Nucleus accumbens (tissue), 56 donors: ENCODE data around the gene MICAL2.

ENCODE experiments used
- DNase-seq, 56 donors: peaks; one replicate each; lab custom pipeline; 2025; lab: John Stamatoyannopoulos, UW

Gene MICAL2

DNA sequence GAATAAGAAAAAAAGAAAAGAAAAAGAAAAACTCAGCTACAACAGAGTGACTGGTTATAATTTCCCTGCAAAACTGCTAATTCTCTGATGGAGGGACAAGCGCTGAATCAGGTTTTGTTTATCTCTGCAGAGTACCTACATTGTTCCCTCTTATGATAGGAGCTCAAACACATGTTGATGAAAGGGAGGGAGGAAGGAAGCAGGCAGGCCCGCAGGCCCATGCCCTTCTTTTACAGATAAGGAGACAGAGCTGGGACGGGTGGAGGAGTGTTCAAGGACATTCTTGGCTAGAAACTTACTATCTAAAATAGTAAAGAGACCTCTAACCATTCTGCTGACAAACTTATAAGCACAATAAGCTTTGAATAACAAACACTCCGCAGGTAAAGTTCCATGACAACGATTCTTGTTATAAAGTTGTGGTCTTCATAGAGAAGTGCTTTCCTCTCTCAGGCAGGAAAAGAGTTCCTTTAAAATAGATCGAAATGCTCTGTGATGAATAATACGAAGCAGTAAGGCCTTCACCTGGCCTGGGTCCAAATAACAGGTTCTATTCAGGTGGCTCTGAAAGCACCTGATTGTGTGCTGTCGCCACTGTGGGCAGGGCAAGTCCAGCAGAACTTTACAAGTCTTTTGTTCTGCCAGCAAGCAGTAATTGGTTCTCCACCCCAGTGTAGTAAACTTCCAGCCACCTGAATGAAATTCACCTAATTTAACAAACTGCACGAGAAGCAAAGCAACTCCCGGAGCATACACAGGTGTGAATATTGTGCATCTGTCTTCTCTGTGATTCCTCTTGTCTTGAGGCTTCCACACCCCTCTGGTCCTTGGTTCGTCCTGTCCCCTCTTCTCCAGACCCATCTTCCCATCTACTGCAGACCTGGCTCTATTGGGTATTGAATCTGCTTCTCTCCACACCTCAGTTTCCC lies 15.3 kb upstream of the MICAL2 start:
- no peak for DNase-seq

DNA sequence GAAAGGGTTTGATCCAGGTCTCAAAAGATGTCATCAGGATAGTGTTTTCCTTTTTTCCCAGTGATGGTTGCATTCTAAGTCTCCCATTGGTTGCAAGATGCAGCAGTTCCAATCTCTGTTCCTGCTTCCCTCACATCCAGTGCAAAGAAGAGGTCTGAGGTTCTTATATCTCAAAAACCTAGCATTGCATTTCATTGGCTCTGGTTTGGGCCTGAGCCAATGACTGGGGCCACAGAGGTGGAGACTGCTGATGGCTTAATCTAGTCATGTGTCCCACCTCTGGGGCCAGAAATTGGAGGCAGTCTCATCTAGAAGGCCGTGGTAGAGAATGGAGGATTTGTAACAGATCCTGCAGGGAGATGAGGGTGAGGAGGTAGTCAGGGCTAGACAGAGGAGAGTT lies 13.2 kb upstream of the MICAL2 start:
- DNase-seq, result no peak

DNA sequence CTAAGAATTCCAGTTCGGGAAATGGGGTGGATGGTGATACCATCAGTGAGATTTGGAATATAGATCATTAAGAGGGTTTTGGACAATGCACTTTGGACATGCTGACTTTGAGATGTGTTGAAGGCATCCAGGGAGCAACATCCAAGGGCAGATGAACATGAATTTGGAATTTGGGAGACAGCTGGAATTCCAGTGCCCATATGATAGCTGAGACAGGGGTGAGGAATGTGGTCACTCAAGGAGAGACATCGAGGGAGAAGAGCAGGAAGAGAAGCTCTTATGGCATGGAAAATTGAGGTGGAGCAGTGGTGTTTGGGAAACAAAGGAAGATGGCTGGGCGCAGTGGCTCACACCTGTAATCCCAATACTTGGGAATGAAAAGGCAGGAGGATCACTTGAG lies 11.8 kb upstream of the MICAL2 start:
- DNase-seq, result no peak

DNA sequence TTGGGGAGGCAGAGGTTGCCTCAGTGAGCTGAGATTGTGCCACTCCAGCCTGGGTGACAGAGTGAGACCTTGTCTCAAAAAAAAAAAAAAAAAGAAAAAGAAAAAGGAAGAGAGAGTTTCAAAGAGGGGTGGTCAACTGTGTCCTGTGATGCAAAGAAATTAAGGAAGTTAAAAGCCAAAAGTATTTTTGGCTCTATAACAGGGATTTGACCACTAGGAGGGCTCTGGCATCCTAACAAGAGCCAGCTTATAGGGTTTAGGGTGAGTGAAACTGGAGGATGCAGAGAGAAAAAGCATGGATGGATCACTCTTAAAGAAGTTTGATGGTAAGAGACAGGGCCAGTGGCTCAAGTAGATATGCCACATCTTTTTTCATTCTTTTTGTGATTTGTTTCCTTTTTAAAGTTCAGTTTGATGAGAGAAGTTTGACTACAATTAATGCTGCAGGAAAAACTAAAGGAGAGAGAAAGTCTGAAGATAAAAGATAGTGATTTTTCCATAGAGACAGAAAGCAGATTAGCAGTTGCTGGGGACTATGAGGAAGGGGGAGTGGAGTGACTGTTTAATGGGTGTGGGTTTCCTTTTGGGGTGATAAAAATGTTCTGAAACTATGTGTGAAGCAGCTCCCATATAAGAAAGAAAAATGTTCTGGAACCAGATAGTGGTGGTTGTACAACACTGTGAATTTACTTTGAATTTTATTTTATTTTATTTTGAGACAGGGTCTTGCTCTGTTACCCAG lies 11.1 kb upstream of the MICAL2 start:
- no peak for DNase-seq

DNA sequence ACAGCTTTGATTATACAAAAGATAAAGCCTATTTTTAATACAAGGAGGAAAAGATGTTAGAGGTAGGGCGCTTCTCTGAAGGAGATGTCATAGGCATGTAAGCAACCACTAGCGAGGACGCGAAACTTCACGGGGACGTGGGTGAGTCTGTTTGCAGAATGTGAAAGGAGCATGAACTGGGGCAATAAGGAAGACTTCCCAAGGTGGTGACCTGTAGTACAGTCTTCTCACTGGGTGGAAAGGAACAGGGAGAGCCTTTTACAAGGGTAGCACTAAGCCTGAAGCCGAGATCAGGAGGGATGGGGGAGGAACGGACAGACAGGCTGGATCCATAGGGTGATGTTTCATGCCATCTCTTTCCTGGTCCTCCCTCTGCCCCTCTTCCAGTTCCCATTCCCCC lies 10.0 kb upstream of the MICAL2 start:
- DNase-seq, result no peak

DNA sequence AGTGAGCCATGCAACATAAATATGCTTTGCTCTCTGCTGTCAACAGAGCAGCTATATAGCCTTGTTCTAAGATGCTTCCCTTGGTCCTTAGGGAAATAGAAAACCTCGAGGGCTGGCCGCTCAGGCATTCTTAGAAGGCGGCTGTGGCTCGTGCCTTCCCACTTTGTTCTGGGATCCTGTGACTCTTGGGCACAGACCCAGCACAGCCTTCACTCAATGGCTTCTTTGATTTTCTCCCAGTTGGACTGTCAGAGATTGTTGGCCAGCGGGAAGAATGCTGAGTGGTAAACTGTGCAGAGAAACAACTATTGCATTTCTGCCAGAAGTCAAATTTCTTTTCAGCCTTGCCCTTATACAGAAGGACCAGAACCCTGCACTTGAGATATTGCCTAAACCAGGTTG lies 9.5 kb upstream of the MICAL2 start:
- peak in 52 of 56 donors; percentile 22 to 89 (median 76) for DNase-seq

DNA sequence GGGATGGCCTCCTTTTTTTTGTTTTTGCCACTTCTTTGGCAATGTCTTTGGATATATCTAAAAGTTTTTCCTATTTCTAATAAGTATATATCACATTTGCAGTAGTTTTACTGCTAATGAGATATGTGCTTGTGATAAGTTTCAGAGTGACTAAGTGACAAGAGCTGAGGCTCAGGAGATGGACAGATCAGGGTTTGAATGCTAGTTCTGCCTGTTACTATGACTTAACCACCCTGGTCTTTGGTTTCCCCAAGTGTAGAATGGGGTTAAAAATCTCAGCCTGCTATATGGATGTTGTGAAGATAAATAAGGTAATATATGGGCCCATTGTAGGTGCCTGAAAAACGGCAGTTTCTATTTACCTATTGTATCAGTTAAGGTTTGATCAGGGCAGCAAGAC lies 9.1 kb upstream of the MICAL2 start:
- no peak for DNase-seq

DNA sequence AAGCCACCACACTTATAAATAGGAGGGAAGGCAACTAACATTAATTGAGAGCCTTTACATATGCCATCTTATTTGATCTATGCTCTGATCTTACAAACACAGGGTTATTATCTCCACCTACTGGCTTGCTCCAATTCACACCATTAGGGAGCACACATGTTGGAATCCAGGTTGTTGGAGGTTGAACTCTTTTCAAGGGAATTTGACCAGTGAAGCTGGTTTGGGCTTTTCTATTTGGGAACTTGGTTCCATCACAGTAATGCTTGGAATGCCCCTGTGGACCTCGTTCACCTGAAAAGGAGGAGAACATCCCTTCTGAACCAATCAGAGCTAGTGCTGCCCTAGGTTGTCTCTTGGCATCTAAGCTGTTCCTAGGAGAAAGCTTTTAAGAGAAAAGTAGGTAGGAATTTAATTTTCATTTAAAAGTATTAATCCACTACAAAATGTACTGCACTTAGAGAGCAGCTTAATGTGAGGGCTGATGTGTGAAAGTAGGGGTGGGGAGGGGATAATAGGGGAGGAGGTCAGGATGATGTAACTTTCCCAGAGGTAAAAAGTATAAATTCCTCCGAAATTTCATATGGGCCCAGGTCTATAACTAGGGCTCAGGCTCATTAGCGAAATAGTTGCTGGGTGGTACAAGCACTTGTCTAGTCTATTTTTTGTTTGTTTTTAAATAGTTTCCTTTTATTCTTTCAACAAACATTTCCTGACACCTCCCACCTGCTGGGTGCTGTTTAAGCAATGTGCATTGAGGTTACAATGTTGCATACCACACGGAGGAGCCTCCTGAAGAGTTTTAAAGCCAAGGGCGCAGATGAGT lies 7.6 kb upstream of the MICAL2 start:
- DNase-seq, result no peak

DNA sequence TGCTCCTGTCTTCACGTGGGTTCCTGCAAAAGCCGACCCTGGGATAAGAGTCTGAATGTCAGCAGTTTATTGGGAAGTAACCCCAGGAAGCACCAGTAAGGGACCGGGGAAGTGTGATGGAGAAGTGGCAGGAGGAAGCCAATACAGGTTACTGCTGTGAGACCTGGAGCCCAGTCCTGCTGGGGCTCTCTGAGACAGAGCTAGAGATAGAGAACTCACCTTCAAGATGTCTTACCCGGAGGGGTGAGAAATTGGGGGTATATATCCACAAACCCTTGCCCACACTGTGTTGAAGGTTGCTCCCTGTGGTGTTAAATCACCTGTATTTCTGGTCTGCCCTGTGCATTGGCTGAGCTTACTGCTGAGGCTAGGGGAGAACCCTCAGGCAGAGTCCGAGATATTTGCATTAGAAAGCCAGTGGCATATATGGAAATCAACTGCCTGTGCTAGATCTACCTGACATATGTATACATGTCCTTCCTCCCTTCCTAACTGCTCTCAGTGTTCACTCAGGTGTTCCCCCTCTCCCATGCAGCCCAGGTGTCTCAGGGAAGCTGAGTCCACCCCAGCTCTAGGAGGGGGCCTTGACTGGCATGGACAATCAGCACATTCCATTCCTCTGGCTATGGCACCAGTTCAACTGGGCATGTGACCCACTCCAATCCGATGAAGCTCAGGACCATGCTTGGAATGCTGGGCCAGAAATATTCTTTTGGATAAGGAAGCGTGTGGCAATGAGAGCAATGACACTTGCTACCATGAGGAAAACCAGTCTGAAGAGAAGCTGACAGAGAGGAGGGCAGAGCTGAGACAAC lies 6.8 kb upstream of the MICAL2 start:
- DNase-seq, result no peak

DNA sequence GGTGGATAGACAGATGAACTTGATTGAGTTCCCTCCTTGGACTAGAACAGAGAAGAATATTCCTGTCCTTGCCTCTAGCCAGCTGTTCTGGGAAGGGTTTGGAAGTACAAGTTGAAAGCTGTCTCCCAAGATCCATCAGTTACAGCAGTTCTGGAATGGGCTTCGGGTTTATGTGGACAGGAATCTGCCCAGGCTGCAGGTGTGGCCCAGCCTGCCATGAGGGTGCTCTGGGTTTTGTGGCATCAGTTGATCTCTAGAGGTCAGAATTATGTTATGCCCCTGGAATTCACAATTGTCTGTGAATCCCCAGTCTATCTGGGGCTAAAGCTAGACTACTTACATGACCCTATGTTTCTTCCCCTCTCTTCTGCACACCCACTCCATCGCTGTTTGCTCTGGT lies 4.9 kb upstream of the MICAL2 start:
- DNase-seq, result no peak

DNA sequence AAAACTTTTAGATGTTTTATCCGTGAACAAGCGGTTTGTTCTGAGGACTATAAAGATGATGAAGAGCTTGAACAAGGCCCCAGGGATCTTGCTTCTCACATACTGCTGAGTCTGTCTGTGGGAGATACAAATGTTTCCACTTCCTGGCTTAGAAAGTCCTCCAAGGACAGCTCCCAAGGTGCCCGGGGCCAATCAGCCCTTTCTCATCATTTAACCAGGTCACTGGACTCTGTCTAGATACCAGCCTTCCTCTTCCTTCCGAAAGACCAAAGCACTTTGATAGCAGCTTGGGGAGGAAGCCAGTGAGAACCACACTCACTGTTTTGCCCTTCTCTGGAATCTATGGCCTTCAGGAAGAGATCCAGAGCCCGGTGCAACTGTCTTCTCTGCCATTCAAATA lies 4.3 kb upstream of the MICAL2 start:
- DNase-seq, result no peak

DNA sequence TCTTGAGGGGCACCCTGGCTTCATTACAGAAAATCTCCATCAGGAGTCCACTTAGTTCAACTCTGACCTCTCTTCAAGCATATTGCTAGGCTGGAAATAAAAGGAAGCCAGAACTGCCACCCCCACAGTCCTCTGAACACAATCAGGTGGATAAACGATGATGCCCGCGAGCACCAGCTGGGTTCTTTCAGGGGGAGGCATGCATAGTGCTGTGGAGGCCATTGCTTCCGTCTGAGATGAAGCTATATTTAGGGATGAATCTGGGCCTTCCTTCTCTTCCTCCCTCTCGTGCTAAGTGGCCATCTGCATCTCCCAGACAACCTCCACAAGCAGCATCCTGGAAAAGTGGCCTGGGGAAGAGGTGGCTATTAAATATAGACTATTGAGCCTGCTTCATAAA lies 3.9 kb upstream of the MICAL2 start:
- no peak for DNase-seq

DNA sequence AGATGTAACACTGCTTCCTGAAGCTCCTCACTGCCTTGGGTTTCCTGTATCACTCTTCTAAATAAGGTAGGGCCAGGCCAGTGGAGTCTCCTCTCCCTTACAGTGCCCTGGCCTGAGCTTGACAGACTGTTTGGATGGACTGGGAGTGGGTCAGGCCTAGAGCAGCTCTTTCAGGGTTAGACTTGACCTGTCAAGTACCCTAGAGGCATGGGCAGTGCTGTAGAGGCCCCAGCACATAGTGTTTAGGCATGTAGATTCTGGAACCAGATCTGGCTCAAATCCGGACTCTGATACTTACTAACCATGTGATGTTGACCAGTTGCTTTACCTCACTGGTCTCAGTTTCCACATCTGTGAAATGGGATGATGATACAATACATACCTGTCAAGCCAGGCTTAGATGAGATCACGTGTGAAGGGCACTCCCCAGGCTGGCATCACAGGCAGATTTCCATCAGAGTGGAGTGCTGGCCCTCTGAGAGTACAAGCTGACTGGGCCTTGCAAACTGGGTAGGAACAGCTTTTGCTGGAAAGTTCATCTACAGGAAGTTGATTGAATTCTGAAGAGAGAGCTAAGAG lies 1.4 kb upstream of the MICAL2 start:
- DNase-seq, result no peak

DNA sequence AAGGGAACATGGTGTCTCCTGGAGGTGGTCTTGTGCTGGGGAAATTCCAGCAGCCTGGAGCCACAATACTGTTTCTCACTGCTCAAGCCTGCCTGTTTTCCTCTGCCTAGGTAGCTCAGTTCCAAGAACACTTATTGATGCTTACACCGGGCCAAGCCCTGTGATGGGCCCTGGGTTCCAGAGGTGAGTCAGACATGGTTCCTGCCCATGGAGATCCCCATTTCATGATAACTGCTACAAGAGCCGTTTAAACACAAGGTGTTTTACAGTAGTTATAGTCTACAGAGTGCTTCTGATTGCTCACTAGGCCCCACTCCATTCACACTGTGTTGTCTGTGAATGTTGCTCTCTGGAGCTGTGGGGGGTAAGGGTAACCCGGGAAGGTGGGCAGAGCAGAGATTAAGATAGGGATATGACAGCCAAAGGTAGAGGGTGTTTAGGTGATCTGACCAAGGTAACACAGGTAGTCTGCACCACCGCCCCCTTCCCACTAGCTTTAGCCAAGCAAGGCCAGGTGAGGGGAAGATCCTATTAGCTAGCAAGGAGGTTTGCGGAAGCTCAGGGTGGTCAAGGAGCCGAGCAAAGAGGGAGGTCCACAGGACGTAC lies 696 bp upstream of the MICAL2 start:
- no peak for DNase-seq

DNA sequence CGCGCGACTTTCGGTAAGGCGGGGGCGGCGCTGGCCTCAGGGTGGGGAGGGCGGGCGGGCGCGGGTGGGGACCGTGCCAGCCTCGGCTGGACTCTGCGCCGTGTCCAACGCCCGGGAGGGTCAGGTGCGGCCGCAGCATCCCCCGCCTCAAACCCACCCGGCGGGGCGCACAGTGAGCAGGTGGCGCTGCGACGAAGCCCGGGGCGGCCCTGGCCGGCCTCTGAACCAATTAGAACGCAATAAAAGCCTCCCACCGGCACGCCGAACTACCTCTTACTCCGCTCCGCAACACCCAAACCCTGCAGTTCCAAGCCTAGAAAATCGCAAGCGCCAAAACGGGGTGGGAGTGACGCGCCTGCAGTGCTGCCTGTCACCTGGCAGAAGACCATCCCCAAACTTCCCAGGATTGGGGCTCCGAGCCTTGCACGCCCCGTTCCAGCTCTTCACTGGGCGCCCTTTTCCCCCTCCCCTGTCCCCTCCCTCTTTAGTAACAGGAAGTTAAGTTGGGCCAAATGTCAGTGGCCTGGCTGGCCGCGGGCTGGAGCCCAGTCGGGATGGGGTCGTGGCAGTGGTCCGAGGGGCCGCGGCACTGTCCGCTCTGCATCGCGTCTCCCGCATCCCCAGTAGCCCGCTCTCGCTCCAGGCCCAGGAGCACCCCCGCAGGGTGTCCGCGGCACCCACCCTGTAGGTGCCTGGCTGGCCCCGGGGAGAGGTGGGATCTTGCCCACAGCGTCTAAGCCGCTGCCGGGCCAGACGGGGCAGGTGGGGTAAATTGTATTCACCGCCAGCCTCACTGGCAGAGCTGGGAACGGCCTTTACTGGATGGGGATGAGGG lies 541 bp downstream of the MICAL2 start:
- DNase-seq, result peak in 25 of 56 donors; percentile 12 to 65 (median 43)

DNA sequence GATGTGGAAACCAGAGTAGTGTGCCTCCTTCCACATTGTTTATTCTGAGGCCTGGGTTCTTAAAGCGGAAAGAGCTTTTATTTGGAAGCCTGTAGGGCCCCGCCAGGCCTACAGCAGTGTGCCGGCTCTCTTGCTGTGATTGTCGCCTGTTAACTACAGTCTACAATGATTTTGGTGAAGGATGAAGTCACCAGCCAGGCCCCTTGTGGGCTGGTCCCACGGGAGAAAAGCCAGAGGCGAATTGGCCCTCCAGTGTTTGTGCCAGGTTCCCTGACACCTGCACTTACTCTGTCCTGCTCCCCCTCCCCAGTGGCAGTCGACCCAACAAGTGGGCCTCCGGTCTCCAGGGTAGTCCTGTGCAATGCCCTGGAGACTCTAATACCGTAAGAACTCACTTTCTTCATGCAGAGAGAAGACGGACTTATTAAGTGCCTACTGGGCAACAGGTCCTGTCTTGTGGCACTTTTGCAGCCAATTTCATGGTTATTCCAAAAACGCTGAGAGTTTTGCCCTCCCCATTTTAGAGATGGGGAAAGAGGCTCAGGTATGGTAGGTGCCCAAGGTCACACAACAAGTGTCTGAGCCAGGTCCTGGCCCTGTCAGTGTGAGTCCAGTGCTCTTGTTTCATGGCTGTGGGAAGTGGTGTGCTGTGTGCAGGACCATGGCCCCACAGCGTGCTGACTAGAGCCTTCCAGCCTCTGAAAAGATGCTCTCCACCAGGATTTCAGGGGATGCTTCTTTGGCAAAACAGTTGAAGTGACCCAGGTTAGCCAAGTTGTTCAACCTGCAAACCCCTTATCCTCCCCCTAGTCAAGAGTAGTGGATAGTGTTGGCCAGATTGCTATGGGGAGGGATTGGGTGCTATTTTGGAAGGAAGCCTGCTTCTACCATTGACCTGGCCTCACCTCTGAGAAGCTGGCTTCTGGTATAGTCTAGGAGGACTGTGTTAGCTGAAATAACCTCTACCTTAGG lies 1.4 kb downstream of the MICAL2 start:
- DNase-seq, result no peak

DNA sequence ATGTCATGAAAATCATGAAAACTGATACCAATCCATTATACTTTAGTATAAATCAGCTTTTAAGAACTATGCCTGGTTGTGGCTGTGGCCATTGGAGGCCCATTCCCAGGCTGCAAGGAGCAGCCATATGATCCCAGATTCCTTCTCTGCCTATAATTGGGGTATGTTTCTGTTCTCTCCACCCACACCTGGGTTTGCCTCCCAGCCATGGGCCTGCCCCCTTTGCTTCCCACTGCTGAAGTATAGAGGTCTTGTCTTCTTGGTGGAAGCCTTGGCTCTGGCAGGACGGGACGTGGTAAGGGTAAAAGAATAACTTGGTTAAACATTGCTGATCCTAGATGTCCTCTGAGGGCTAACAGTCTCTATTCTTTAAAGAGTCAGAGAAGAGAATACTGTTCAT lies 2.4 kb downstream of the MICAL2 start:
- no peak for DNase-seq
